ENCODE results near the gene SORCS3. TPM values are rescaled to one million over a fixed set of nuclear protein-coding genes. Genes with fewer than 3 reads are reported as not detected.

SORCS3 gene
- total RNA-seq, 1 donor from 2014 or later = 0.25 TPM

- no peaks in the 10 kb centered on the region for H3K36me3 ChIP-seq
- no peak overlapping the region for H3K4me3 ChIP-seq
- intact Hi-C loops (cut with DNase I) = no loop called here
- H3K27ac ChIP-seq = no peak overlapping the region
- no peaks in the 10 kb centered on the region for H3K4me1 ChIP-seq
- TF ChIP-seq CTCF (IDR thresholded peaks at IDR 0.05) (no peak), POLR2AphosphoS5 (IDR thresholded peaks at IDR 0.05; ENCODE audit: insufficient read depth in 1 of 2, low read depth in 1 of 2) (no peak), POLR2A (IDR thresholded peaks at IDR 0.05) (no peak)
- H3K27me3 ChIP-seq = no peaks in the 10 kb centered on the region
- no peak for DNase-seq (ENCODE audit: extremely low spot score in 2 of 2)
- no peaks in the 10 kb centered on the region for H3K9me3 ChIP-seq
These were observed 421.9 kb downstream of the SORCS3 start for GRCh38 chr10:105062951-105063350.

- no peaks in the 10 kb centered on the region for H3K9me3 ChIP-seq
- TF ChIP-seq CTCF (IDR thresholded peaks at IDR 0.05) = no peak
- TF ChIP-seq POLR2A (IDR thresholded peaks at IDR 0.05) = no peak
- TF ChIP-seq POLR2AphosphoS5 (IDR thresholded peaks at IDR 0.05; ENCODE audit: insufficient read depth in 1 of 2, low read depth in 1 of 2) = no peak
- H3K4me1 ChIP-seq = no peaks in the 10 kb centered on the region
- H3K27ac ChIP-seq = no peak overlapping the region
- H3K4me3 ChIP-seq = no peak overlapping the region
- no peaks in the 10 kb centered on the region for H3K36me3 ChIP-seq
- intact Hi-C loops (cut with DNase I) = no loop called here
- H3K27me3 ChIP-seq = no peaks in the 10 kb centered on the region
- no peak for DNase-seq (ENCODE audit: extremely low spot score in 2 of 2)
These were observed 422.7 kb downstream of the SORCS3 start for GRCh38 chr10:105063796-105064195.

GRCh38 chr10:105068497-105068896, 427.4 kb downstream of the SORCS3 start:
- no peak overlapping the region for H3K4me3 ChIP-seq
- no peaks in the 10 kb centered on the region for H3K9me3 ChIP-seq
- H3K27me3 ChIP-seq = no peaks in the 10 kb centered on the region
- no peaks in the 10 kb centered on the region for H3K4me1 ChIP-seq
- no peak for TF ChIP-seq CTCF (IDR thresholded peaks at IDR 0.05)
- TF ChIP-seq POLR2AphosphoS5 (IDR thresholded peaks at IDR 0.05; ENCODE audit: insufficient read depth in 1 of 2, low read depth in 1 of 2) = no peak
- TF ChIP-seq POLR2A (IDR thresholded peaks at IDR 0.05) = no peak
- no peak overlapping the region for H3K27ac ChIP-seq
- no peaks in the 10 kb centered on the region for H3K36me3 ChIP-seq
- intact Hi-C loops (cut with DNase I) = no loop called here
- DNase-seq (ENCODE audit: extremely low spot score in 2 of 2) = no peak

- H3K27me3 ChIP-seq = no peaks in the 10 kb centered on the region
- no peaks in the 10 kb centered on the region for H3K36me3 ChIP-seq
- no peak for TF ChIP-seq CTCF (IDR thresholded peaks at IDR 0.05)
- no peak for TF ChIP-seq POLR2A (IDR thresholded peaks at IDR 0.05)
- no peak for TF ChIP-seq POLR2AphosphoS5 (IDR thresholded peaks at IDR 0.05; ENCODE audit: insufficient read depth in 1 of 2, low read depth in 1 of 2)
- intact Hi-C loops (cut with DNase I) = no loop called here
- H3K27ac ChIP-seq = no peak overlapping the region
- H3K9me3 ChIP-seq = no peaks in the 10 kb centered on the region
- DNase-seq (ENCODE audit: extremely low spot score in 2 of 2) = no peak
- no peak overlapping the region for H3K4me3 ChIP-seq
- no peaks in the 10 kb centered on the region for H3K4me1 ChIP-seq
These were observed 429.2 kb downstream of the SORCS3 start for GRCh38 chr10:105070249-105070648.

- TF ChIP-seq CTCF (IDR thresholded peaks at IDR 0.05) (no peak), POLR2AphosphoS5 (IDR thresholded peaks at IDR 0.05; ENCODE audit: insufficient read depth in 1 of 2, low read depth in 1 of 2) (no peak), POLR2A (IDR thresholded peaks at IDR 0.05) (no peak)
- Histone ChIP-seq H3K9me3 (no peaks in the 10 kb centered on the region), H3K4me3 (no peak overlapping the region), H3K27me3 (no peaks in the 10 kb centered on the region), H3K4me1 (no peaks in the 10 kb centered on the region), H3K27ac (no peak overlapping the region), H3K36me3 (no peaks in the 10 kb centered on the region)
- intact Hi-C loops (cut with DNase I) = no loop called here
- no peak for DNase-seq (ENCODE audit: extremely low spot score in 2 of 2)
These were observed 429.9 kb downstream of the SORCS3 start for GRCh38 chr10:105070952-105071351.
